ENCODE measurements around the gene NANOS2. TPM values are rescaled to one million over a fixed set of nuclear protein-coding genes. Genes with fewer than 3 reads are reported as not detected.

The NANOS2 gene
- not detected for polyA plus RNA-seq (ENCODE audit: insufficient read depth in 1 of 5, insufficient read length in 5 of 5, low replicate concordance in 1 of 5)
- long read RNA-seq, donor 1: 0 reads
- long read RNA-seq, donor 2: 0 reads
- long read RNA-seq, donor 3: 0 reads
- long read RNA-seq, donor 4: 0 reads
- long read RNA-seq, donor 5: 0 reads
- long read RNA-seq, donor 6: 0 reads
- long read RNA-seq, donor 7: 0 reads
- long read RNA-seq, donor 8: 0 reads

DNA sequence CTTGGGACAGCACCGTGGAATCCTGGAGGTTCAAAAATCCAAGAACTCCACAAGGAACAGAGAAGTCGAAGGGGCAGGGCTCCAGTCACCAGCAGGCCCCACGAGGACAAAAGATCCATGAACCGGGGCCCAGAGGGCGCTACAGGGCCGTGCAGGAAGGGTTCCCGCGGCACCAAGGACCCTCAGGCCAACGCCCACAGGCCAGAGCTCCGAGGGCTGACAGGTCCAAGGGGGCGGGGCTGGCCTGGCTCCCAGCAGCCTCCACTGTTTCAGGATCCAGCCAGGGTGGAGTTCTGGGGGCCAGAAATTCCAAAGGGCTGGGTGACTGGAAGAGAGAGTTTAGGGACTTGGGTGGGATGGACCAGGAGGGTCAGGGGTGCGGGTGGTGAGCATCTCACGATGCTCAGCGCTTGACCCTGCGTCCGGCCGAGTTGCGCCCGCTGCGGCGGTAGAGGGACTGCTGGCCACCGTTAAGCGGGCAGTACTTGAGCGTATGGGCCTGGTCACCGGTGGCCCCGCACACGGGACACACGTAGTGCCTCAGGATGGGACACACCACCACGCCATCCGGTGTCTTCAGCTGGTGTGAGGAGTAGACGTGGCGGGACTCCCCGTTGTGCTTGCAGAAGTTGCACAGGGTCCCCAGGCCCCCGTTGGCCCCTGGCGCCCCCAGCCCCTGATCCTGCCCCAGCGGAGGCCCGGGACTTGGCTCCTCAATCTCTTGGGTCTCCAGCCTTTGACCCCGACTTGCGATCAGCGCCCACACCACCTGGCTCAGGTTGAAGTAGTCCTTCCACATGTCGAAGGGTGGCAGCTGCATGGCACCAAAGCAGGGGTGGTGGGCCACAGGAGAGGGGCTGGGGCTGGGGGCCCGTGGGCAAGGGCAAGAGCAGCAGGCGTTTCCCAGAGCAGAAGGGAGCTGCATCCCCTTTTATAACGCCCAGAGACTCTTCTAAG lies at the start of gene NANOS2:
TSS of gene NANOS2 (minus strand) at position 905 of the 957 bp plus-strand sequence. CDS start at position 820, 85 bp downstream.
- DNase-seq: no peak

DNA sequence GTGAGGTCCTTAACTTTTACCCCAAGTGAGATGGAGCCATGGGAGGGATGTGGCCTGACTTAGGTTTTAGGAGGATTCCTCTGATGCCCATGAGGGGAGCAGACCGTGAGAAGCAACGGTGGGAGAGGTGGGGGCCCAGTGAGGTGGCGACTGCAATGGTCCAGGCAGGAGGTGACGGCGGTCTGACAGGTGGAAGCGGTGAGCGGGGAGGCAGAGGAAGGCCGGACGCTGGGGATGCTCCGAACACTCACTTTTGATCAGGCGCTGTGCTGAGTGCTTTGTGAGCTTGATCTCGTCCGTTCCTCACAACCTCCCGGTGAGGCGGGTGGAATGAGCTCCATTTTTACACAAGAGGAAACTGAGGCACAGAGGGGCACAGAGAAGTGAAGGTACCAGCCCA lies 47.4 kb upstream of the NANOS2 start:
- DNase-seq: no peak

DNA sequence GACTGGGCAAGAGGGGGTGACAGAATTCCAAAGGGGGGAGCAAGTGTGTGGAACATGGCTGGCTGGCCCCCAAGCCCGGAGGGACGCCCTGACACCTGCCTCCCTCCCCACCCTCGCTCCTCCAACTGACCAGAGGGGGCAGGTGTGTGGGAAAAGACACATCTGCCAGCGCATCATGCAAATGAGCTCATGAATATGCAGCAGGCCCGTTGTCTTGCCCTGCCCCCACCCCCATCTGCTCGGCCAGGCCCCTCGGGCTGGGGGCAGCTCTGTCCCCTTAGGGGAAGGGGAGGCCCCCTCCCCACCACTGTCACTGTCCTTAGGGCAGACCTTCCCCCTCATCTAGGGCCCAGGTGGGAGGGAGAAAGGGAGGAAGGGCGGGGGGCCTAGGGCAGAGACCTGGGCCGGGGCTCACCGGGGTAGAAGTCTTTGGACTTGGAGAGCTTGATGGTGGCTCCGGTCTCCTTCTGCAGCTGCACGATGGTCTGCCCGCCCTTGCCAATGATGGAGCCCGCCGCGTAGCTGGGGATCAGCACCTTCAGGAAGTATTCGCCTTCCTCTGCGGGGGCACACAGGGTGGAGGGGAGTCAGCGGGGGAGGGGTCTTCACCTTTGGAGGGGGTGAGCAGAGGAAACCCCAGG lies 46.1 kb upstream of the NANOS2 start:
- DNase-seq: no peak

DNA sequence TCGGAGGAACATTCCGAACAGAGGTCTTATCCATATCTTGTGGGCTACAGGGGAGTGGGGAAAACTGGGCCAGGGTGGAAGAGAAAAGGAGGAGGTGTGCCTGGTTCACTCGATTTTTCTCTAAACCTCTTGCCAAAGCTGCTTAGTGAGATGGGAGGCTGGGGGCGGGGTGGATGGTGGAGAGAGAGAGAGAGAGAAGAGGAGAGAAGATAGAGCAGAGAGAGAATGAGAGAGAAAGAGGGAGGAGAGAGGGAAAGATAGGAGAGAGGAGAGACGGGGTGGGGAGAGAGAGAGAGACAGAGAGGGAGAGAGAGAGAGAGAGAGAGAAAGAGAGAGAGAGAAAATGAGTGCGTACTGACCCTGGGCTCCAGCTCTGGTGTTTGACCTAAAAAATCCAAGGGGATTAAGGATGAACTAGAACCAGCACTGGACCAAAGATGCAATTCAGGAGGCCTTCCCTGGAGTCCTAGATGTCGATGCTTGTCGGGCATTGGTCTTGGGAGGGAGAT lies 45.0 kb upstream of the NANOS2 start:
- no peak for DNase-seq

DNA sequence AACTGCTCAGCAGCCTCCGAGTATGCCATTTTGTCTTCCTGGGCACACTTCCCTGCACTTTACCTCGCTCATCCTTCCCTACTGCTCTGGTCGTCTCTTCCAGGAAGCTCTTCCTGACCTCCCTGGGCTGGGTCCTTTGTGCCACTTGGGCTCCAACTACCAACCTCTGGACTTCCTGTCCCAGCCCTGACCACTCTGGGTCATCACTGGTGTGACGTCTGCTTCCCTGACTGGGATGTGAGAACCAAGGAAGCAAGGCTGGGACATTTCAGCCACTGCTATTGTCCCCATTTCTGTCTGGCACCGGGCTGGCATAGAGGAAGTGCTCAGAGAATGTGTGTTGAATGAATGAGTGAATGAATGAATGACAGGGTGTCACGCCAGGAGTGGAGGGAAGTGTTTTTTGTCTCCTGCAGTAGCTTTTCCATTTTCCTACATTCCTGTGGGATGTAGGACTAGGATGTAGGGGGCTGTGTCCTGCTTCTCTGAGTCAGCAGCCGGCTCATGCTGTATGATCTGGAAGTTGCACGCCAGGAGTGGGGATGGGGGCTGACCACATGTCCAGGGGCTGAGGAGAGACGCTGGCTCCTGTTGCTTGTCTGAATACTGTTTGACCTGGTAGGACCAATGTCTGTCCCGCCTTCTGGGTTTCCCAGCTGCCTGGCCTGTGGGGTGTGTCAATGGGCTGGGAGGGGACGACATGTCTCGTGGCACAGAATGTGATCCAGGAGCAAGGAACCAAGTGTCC lies 44.4 kb upstream of the NANOS2 start:
- DNase-seq: no peak

DNA sequence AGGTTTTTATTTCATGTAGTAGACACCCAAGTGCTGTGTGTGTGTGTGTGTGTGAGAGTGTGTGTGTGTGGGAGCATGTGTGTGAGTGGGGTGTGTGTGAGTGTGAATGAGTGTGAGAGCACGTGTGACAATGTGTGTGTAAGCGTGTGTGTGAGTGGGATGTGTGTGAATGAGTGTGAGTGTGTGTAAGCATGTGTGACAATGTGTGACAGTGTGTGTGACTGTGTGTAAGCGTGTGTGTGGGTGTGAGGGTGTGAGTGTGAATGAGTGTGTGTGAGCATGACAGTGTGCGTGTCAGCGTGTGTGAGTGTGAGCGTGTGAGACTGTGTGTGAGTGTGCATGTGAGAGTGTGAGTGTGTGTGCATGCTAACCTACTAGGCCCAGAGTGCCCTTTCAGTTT lies 43.7 kb upstream of the NANOS2 start:
- DNase-seq: no peak

DNA sequence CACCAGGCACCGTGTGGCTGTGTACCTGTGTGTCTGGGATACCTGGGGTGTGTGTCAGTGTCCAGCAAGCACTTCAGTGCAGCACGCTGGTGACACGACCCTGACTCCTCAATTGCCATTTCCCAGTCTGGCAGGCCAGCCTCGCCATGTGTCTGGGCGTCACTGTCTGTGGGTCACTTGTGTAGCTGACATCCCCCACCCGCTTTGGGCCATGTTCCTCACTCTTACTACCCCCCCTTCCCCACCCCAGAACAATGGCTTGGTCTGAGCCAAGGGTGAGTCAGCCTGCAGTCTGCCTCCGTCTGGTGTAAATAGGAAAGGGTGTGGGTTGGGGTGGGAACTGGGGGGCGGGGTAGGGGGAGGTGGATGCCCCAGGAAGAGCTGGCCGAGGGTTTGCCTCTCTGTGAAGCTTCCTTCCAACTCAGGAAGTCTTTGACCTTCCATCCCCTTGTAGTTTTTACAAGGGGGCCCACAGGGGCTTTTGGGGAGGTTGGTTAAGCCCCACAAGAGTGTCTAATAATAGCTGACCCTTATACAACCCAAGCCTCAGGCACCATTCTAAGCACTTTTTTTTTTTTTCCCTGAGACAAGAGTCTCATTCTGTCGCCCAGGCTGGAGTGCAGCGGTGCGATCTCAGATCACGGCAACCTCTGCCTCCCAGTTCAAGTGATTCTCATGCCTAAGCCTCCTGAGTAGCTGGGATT lies 41.5 kb upstream of the NANOS2 start:
- peak; percentile 42 to 47 for DNase-seq

DNA sequence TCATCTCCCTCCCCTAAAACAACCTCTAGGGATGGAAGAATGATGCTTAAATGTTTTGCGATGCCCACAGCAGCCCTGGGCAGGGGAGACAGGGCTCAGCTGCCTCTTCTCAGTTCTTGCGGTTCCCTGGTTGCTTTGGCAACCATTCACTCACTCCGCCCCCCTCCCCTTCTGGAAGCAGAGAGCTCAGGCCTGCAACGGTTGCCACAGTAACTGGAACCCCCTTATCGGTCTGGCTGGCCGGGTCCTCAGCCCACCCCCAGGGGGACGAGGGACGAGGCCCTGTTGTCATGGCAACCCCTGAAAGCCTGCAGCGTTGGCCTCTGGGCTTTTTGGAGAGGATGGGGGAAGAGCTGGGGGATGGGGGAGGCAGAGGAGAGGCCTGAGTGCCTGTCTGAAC lies 39.6 kb upstream of the NANOS2 start:
- no peak for DNase-seq

DNA sequence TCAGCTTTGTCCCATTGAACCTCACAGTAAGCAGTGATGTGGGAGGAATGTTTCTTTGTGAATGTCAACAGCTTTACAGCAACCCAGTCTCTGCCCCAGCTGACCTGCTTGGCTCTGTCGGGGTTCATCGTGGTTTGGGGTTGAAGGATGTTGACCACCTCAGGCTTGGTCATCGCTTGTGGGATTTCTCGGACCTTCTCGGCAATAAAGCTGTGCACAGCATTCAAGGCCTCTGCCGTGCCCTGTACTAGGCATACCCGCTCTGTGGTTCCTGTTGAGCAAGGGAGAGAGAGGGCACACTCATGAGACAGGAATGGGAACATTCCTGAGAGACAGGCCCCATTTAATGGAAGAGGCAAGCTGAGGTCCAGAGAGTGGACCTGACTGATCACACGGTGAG lies 39.1 kb upstream of the NANOS2 start:
- DNase-seq: no peak

DNA sequence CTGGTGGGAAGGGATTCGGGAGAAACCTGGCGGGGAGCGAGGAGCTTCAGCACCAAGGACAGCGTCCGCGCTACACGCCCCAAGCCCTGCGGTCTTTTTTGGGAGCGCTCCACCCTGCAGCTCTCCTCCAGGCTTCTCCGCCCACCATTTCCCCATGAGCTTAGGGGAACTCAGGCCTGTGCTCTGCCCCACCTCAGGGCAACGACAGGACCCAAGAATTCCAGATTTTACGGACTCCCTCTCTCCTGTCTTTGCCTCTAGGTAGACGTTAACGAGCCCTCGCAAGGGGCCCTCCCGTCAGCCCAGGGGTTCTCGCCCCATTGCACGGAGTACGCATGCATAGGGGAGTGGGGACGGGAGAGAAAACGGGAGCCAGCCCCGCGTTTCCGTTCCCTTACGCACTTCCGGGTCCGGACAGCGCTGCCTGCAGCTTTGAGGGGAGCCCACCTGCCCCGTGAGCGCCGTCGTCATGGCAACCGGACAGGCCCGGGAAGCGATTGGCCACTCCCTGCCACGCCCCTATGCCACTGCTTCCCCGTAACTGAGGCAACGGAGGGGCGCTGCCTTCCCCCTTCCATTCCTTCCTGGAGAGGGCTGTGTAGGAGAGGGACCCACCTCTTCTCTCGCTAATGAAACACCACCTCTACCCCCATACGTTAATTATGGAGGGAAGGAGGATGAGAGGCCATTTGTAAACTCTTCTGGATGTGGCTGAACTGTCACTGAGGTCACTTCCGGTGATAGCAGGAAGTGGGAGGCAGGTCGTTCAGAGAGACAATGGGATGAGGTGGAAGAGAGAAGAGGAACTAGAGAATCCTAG lies 38.3 kb upstream of the NANOS2 start:
- DNase-seq: peak; percentile 43 to 54

DNA sequence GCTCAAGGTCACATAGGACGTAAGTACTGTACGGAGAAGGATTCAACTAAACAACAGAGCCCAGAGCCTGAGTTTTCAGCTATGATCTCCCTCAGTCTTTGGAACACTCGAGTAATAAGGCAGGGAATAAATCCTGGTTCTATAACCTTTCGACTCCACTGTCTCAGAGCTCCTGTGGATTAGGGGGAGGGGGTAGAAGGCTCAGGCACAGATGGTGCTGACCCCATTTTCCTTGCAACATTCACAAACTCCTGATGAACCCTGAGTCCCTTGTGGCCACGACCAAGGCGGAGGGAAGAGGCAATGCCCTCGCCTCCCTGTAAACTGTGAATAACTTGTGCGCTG lies 37.7 kb upstream of the NANOS2 start:
- no peak for DNase-seq

DNA sequence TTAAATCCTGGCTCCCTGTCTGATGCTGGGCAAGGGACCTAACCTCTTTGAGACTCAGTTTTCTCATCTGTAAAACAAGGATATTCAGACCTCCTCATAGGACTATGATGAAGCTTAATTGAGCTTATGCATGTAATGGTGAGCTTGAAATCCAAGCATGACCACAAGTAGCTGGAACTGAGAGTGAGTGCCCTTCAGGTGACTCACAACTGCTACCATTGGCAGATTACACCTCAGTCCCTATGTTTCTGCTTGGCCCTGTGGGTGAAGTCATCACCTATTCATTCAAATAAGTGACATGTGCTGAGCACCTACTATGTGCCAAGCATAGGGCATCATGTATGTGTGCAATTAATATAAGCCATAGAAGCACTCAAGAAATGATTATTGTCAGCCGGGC lies 33.3 kb upstream of the NANOS2 start:
- no peak for DNase-seq

DNA sequence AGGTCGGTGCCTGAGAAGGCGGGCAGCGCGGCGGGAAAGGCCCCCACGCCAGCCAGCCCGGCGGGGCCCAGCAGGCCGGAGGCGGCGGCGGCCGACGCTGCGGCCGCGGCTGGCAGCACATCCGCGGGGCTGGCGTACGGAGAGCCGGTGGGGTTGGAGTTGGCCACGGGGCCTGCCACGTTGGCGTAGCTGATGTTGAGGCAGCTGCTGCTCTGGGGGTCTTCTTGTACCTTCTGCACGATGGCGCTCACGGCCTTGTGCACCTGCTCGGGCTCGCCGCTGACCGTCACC lies 25.9 kb upstream of the NANOS2 start:
- DNase-seq: no peak

DNA sequence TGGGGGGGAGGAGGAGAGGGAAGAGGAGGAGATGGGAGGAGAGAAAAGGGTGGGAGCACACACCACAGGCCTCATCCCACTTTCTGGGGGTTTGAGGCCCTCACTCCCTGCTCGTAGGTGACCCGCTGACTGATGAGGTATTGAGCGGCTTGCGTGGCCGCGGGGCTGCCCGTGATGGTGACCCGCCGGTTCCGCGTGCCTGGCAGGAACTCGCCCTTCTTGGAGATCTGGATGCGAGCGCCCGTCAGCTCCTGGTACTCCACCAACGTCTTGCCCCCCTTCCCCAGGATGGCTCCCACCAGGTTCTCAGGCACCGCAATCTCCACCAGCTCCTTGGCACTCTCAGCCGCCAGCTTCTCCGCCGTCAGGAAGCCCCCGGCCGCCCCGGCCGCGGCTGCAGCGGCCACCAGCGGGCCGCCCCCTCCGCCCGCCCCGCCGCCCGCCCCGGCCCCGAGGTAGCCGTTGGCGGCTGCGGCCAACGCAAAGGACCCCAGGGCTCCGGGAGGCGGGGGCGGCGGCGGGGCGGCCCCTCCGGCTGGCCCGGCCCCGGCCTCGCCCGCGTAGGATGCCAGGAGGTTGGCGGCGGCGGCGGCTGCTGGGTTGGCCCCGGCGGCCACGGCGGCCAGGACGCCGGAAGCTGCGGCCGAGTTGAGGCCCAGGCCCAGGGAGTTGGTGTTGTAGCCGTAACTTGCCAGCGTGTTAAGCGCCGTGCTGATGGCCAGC lies 25.4 kb upstream of the NANOS2 start:
- no peak for DNase-seq

DNA sequence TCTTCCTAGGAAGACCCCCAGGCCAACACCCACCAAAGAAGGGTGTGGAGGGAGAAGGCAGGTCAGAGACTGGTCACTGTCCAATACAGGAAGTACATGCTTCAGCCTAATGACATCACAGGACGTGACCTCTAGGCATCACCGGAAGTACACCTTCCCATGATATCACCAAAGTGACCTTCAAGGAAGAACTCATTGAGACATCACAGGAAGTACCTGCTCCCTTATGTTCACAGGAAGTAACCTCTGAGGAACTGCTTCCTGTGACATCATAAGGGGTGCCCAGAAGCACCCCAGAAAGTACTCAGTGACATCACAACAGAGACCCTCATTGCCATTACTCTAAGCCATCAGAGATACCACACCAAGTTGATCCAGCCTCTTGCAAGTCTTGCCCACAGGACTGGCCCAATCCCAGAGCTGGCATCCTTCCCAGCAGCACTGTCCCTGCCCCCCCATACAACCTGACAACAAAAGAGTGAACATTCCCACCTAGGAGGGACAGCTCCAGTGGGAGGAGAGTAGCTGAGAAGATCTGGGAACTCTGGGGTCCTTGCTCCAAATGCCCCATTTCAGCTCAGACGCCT lies 24.2 kb upstream of the NANOS2 start:
- DNase-seq: no peak

DNA sequence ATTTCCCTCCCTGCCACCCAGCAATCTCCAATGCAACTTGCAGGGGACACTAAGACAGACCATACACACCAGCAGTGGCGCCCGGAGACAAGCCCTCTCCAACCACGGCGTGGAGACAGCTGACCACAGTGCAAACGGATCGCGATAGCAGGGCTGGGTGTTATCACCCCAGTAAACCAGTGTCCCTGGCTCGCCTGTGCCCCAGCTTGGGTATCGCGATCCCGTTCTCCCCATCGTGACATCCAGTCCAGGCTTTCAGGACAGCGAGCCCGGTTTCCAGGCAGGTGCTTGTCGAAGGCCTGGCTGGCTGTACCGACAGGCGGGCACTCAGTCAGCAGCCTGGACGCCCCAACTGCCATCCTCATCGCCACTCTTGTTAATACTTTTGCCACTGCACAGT lies 20.7 kb upstream of the NANOS2 start:
- DNase-seq: no peak

DNA sequence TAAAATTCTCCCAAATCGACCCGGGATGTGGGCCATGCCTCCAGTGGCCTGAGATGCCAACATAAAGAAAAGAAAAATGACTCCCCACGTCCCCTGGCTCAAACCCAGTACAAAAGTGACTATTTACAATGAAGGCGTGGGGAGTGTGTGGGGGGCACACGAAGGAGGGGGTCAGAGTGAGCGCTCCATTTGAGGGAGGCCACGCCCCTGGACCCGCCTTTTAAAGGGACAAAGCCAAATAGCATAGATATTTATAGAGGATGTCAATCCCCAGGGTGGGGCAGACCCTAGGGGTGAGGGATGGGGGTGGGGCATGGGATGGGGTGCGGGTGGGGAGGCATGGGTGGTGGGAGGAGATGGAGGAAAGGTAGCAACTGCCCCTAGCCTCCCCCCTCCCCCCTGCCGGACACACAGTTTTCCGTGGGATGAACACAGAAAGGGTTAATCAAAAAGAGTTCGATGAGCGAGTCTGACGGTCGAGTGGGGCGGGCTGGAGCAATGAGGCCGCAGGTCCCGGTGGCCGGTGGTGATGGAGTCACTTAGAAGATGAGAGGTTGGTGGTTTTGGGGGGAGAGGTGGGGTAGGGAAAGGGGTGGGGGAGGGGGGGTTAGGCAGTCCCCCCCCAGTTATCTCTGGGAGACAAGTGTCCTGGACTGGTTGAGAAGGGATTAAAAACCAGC lies 20.1 kb upstream of the NANOS2 start:
- no peak for DNase-seq

DNA sequence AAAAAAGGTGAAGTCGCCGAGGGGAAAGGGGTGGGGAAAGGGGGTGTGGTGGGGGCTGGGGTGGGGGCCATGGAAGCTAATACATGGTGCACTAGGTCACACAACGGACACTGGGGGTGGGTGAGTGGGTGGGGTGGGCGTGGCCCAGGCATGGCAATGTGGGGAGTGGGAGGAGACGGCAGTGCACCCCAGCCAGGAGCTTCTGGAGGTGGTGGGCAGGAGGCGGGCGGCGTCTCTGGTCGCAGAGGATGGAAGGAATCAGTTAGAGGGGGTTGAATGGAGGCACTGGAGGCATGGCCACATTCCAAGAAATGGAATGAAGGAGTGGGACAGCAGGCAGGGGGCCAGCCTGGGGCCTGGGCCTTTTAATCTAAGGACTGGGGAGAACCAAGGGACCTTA lies 19.2 kb upstream of the NANOS2 start:
- DNase-seq: no peak

DNA sequence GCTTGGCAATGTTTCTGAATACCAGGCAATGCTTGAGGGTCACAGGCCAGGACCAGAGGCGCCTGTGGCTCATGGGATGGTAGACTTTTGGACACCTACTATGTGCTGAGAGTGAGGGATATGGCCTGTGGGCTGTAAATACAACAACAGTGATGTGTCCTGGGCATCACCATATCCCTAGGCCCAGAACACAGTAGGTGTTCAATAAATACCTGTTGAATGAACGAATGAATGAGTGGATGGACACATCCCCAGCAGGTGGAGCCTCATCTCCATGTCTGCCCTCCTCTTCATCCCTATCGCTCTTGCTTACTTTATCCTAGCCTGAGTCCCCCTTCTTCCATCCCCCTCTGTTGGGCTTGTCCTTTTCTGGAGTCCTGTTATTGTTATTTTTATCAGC lies 16.5 kb upstream of the NANOS2 start:
- no peak for DNase-seq
